ENCODE results near the gene NUFIP2. TPM values are rescaled to one million over a fixed set of nuclear protein-coding genes. Genes with fewer than 3 reads are reported as not detected.

Gene NUFIP2
- total and polyA plus RNA-seq, 2 donors (not counting 1 experiment from before 2014, with no cell fraction given) = 9.6 to 83.5 TPM

GRCh38 chr17:29251184-29251583 is 42.8 kb downstream of the NUFIP2 start:
- H3K27ac ChIP-seq (ENCODE audit: low read length in 2 of 2) = no peak overlapping the region
- no peak overlapping the region for H3K27ac Mint-ChIP-seq
- ATAC-seq (ENCODE audit: low read depth) (no peak), DNase-seq (no peak)
- POLR2A ChIA-PET = no interaction called here
- H3K9me3 ChIP-seq (ENCODE audit: control extremely low read depth in 1 of 3, control insufficient read depth in 2 of 3, insufficient read depth in 1 of 3, low read length in 2 of 3) = no peaks in the 10 kb centered on the region
- H3K4me2 ChIP-seq (replicated peaks; ENCODE audit: low read depth, low read length, poor library complexity, severe bottlenecking) = no peak overlapping the region
- peaks cover 0 to 9% of the 10 kb centered on the region in 2 experiments for H3K36me3 ChIP-seq (replicated peaks in 1 of 2; ENCODE audit: control extremely low read depth in 1 of 2, control insufficient read depth in 1 of 2, extremely low read depth in 1 of 2, insufficient read depth in 2 of 2, low read length in 1 of 2)
- 83% methylated on average over 1 of the region's 2 CpGs for WGBS (ENCODE audit: insufficient coverage)
- H3K9ac ChIP-seq (ENCODE audit: low read length) = no peak overlapping the region
- no peak overlapping the region for H3K4me3 ChIP-seq (ENCODE audit: control extremely low read depth in 1 of 5, extremely low read depth in 1 of 5, insufficient read depth in 1 of 5, low read depth in 2 of 5, low read length in 4 of 5)
- TF ChIP-seq, protein P1, sequence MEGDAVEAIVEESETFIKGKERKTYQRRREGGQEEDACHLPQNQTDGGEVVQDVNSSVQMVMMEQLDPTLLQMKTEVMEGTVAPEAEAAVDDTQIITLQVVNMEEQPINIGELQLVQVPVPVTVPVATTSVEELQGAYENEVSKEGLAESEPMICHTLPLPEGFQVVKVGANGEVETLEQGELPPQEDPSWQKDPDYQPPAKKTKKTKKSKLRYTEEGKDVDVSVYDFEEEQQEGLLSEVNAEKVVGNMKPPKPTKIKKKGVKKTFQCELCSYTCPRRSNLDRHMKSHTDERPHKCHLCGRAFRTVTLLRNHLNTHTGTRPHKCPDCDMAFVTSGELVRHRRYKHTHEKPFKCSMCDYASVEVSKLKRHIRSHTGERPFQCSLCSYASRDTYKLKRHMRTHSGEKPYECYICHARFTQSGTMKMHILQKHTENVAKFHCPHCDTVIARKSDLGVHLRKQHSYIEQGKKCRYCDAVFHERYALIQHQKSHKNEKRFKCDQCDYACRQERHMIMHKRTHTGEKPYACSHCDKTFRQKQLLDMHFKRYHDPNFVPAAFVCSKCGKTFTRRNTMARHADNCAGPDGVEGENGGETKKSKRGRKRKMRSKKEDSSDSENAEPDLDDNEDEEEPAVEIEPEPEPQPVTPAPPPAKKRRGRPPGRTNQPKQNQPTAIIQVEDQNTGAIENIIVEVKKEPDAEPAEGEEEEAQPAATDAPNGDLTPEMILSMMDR (IDR thresholded peaks at IDR 0.05) = no peak
- TF ChIP-seq EZH2 (IDR thresholded peaks at IDR 0.05; ENCODE audit: borderline replicate concordance, insufficient read depth, low read depth, low read length, poor library complexity, severe bottlenecking) = no peak
- no peaks in the 10 kb centered on the region for H4K20me1 ChIP-seq (ENCODE audit: control insufficient read depth, insufficient read depth, low read length, poor library complexity, severe bottlenecking)
- peaks cover 0 to 11% of the 10 kb centered on the region in 2 donors for H3K4me1 ChIP-seq (ENCODE audit: control insufficient read depth in 2 of 2, insufficient read depth in 2 of 2, low read length in 2 of 2)
- H3K27me3 Mint-ChIP-seq = no peaks in the 10 kb centered on the region
- intact Hi-C loops (cut with micrococcal nuclease) = no loop called here
- H3K79me2 ChIP-seq (ENCODE audit: control insufficient read depth, insufficient read depth, low read length) = no peaks in the 10 kb centered on the region
- CTCF ChIA-PET = interaction anchor here (0.7 to 1.7 kb wide), 5 partner anchors 14 to 111 kb away, joined by 3 to 6 read pairs (median 3); no protein-coding TSS in a partner anchor
- H2AFZ ChIP-seq (ENCODE audit: insufficient read depth, low read depth, low read length, poor library complexity, severe bottlenecking) = no peak overlapping the region
- no peaks in the 10 kb centered on the region for H3K9me3 Mint-ChIP-seq (ENCODE audit: insufficient read depth)
- no peaks in the 10 kb centered on the region for H3K27me3 ChIP-seq (replicated peaks in 1 of 4; ENCODE audit: control extremely low read depth in 1 of 4, control insufficient read depth in 3 of 4, insufficient read depth in 4 of 4, low read length in 3 of 4)
- H3K4me3 Mint-ChIP-seq = no peak overlapping the region
- H3K4me1 Mint-ChIP-seq = peaks cover 14% of the 10 kb centered on the region

- H3K9me3 ChIP-seq (ENCODE audit: control extremely low read depth in 1 of 3, control insufficient read depth in 2 of 3, insufficient read depth in 1 of 3, low read length in 2 of 3) = no peaks in the 10 kb centered on the region
- ChIA-PET CTCF (interaction anchor here (0.5 to 1.1 kb wide), 7 partner anchors 14 to 907 kb away, joined by 3 to 4 read pairs (median 3); no protein-coding TSS in a partner anchor), POLR2A (no interaction called here)
- H3K9ac ChIP-seq (ENCODE audit: low read length) = no peak overlapping the region
- ATAC-seq (ENCODE audit: low read depth) (no peak), DNase-seq (no peak)
- intact Hi-C loops (cut with micrococcal nuclease) = no loop called here
- no peaks in the 10 kb centered on the region for H4K20me1 ChIP-seq (ENCODE audit: control insufficient read depth, insufficient read depth, low read length, poor library complexity, severe bottlenecking)
- no peaks in the 10 kb centered on the region for H3K79me2 ChIP-seq (ENCODE audit: control insufficient read depth, insufficient read depth, low read length)
- H3K27ac ChIP-seq (ENCODE audit: low read length in 2 of 2) = no peak overlapping the region
- H3K4me2 ChIP-seq (replicated peaks; ENCODE audit: low read depth, low read length, poor library complexity, severe bottlenecking) = no peak overlapping the region
- Mint-ChIP-seq H3K27ac (no peak overlapping the region), H3K4me1 (peaks cover 14% of the 10 kb centered on the region), H3K4me3 (no peak overlapping the region), H3K27me3 (no peaks in the 10 kb centered on the region), H3K9me3 (ENCODE audit: insufficient read depth) (no peaks in the 10 kb centered on the region)
- TF ChIP-seq, protein P1 (IDR thresholded peaks at IDR 0.05) = no peak
- TF ChIP-seq EZH2 (IDR thresholded peaks at IDR 0.05; ENCODE audit: borderline replicate concordance, insufficient read depth, low read depth, low read length, poor library complexity, severe bottlenecking) = no peak
- no peaks in the 10 kb centered on the region for H3K27me3 ChIP-seq (replicated peaks in 1 of 4; ENCODE audit: control extremely low read depth in 1 of 4, control insufficient read depth in 3 of 4, insufficient read depth in 4 of 4, low read length in 3 of 4)
- H3K4me1 ChIP-seq (ENCODE audit: control insufficient read depth in 2 of 2, insufficient read depth in 2 of 2, low read length in 2 of 2) = peaks cover 0 to 11% of the 10 kb centered on the region in 2 donors
- no CpG with 5 or more reads among the region's 1 CpG for WGBS (ENCODE audit: insufficient coverage)
- H2AFZ ChIP-seq (ENCODE audit: insufficient read depth, low read depth, low read length, poor library complexity, severe bottlenecking) = no peak overlapping the region
- peaks cover 0 to 9% of the 10 kb centered on the region in 2 experiments for H3K36me3 ChIP-seq (replicated peaks in 1 of 2; ENCODE audit: control extremely low read depth in 1 of 2, control insufficient read depth in 1 of 2, extremely low read depth in 1 of 2, insufficient read depth in 2 of 2, low read length in 1 of 2)
- no peak overlapping the region for H3K4me3 ChIP-seq (ENCODE audit: control extremely low read depth in 1 of 5, extremely low read depth in 1 of 5, insufficient read depth in 1 of 5, low read depth in 2 of 5, low read length in 4 of 5)
Measured at GRCh38 chr17:29250666-29251065, 43.3 kb downstream of the NUFIP2 start.
